CD8-positive, alpha-beta memory T cell (primary cell): ENCODE results near the gene PAEP. TPM values are rescaled to one million over a fixed set of nuclear protein-coding genes. Genes with fewer than 3 reads are reported as not detected.

Experiments used
- CTCF ChIA-PET: fragments of 350-600 bp; sonication (Branson Sonifier 250); formaldehyde crosslinking; loops from one replicate; lab custom pipeline; 2021; ENCODE audit warnings: antibody characterized with exemption; lab: Charles Lee
- POLR2A ChIA-PET: fragments of 350-600 bp; sonication (Branson Sonifier 250); formaldehyde crosslinking; loops from one replicate; lab custom pipeline; 2021; ENCODE audit warnings: antibody characterized with exemption; lab: Charles Lee
- DNase-seq, 5 donors: peaks; one replicate each; pipeline versions ENCODE4 v3.0.0 to v3.0.0-alpha.2; 2020 to 2022; ENCODE audit warnings: mixed read lengths in 1 of 5
- H3K27ac ChIP-seq: one replicate; pipeline ENCODE4 v1.7.0; 2013; ENCODE audit warnings: low read depth, mild to moderate bottlenecking, low read length, moderate library complexity
- H3K27me3 ChIP-seq: 2 replicates; pipeline ENCODE4 v1.7.0; 2013; ENCODE audit warnings: low read length, mild to moderate bottlenecking; ENCODE audit not compliant: insufficient read depth, poor library complexity, severe bottlenecking
- H3K36me3 ChIP-seq: 2 replicates; pipeline ENCODE4 v1.7.0; 2013; ENCODE audit warnings: mild to moderate bottlenecking, low read length, moderate library complexity; ENCODE audit not compliant: insufficient read depth
- H3K4me1 ChIP-seq: 2 replicates; pipeline ENCODE4 v1.7.0; 2013; ENCODE audit warnings: mild to moderate bottlenecking, low read length, moderate library complexity; ENCODE audit not compliant: insufficient read depth
- H3K4me3 ChIP-seq: 2 replicates; pipeline ENCODE4 v1.7.0; 2013; ENCODE audit warnings: mild to moderate bottlenecking, low read length
- H3K9me3 ChIP-seq: 2 replicates; pipeline ENCODE4 v1.7.0; 2013; ENCODE audit warnings: mild to moderate bottlenecking, low read length
- H3K27ac Mint-ChIP-seq, 8 donors: one replicate each; pipeline ENCODE4 v1.8.0; 2020 to 2021; ENCODE audit warnings: mixed read lengths in 8 of 8, mild to moderate bottlenecking in 6 of 8, inconsistent platforms in 3 of 8, moderate library complexity in 3 of 8
- H3K27me3 Mint-ChIP-seq, 2 donors: one replicate each; pipeline ENCODE4 v1.8.0; 2020 to 2021; ENCODE audit warnings: mixed read lengths in 2 of 2, mild to moderate bottlenecking in 1 of 2, moderate library complexity in 1 of 2
- H3K36me3 Mint-ChIP-seq, 3 donors: one replicate each; pipeline ENCODE4 v1.8.0; 2020 to 2021; ENCODE audit warnings: mixed read lengths in 3 of 3, inconsistent platforms in 1 of 3, mild to moderate bottlenecking in 1 of 3
- H3K4me1 Mint-ChIP-seq, 3 donors: one replicate each; pipeline ENCODE4 v1.8.0; 2020 to 2021; ENCODE audit warnings: mixed read lengths in 3 of 3, inconsistent platforms in 1 of 3, mild to moderate bottlenecking in 1 of 3
- H3K4me3 Mint-ChIP-seq, 7 donors: one replicate each; pipeline ENCODE4 v1.8.0; 2020 to 2021; ENCODE audit warnings: mixed read lengths in 7 of 7, mild to moderate bottlenecking in 6 of 7, moderate library complexity in 4 of 7, inconsistent platforms in 2 of 7
- H3K9me3 Mint-ChIP-seq, 5 donors: one replicate each; pipeline ENCODE4 v1.8.0; 2020 to 2022; ENCODE audit warnings: mixed read lengths in 5 of 5, mild to moderate bottlenecking in 3 of 5, moderate library complexity in 2 of 5, inconsistent platforms in 1 of 5
- polyA plus RNA-seq: library from polyadenylated mRNA; unstranded; fragments of 300-500 nt; fragmentation: Illumina TruSeq; gene quantifications from one replicate; pipeline ENCODE4 v1.2.3, GENCODE V29; 2021
- total RNA-seq, 2 experiments: library from RNA; stranded (reverse); gene quantifications; one replicate each; pipeline ENCODE4 v1.2.3, GENCODE V29; 2021

The PAEP gene
- total and polyA plus RNA-seq, 3 experiments from 2014 or later = not detected

- POLR2A ChIA-PET = no interaction called here
Measured at GRCh38 chr9:135592625-135593024, 31.1 kb downstream of the PAEP start.

GRCh38 chr9:135596211-135596610 is 34.7 kb downstream of the PAEP start:
- Mint-ChIP-seq H3K27me3 (peaks cover 13 to 26% of the 10 kb centered on the region in 2 donors), H3K9me3 (peaks cover 0 to 3% (median 0%) of the 10 kb centered on the region in 5 donors), H3K4me1 (no peaks in the 10 kb centered on the region), H3K27ac (no peak overlapping the region), H3K4me3 (no peak overlapping the region), H3K36me3 (no peaks in the 10 kb centered on the region)
- Histone ChIP-seq H3K27ac (no peak overlapping the region), H3K4me3 (no peak overlapping the region), H3K36me3 (no peaks in the 10 kb centered on the region), H3K4me1 (no peaks in the 10 kb centered on the region), H3K9me3 (no peaks in the 10 kb centered on the region), H3K27me3 (no peaks in the 10 kb centered on the region)
- no peak for DNase-seq
- ChIA-PET CTCF (no interaction called here), POLR2A (no interaction called here)

More at GRCh38 chr9:135592625-135593024, 31.1 kb downstream of the PAEP start:
- Mint-ChIP-seq H3K27me3 (peaks cover 11 to 21% of the 10 kb centered on the region in 2 donors), H3K27ac (no peak overlapping the region), H3K9me3 (peaks cover 0 to 3% (median 0%) of the 10 kb centered on the region in 5 donors), H3K4me1 (no peaks in the 10 kb centered on the region), H3K4me3 (no peak overlapping the region), H3K36me3 (no peaks in the 10 kb centered on the region)
- CTCF ChIA-PET = no interaction called here
- Histone ChIP-seq H3K9me3 (no peaks in the 10 kb centered on the region), H3K27ac (no peak overlapping the region), H3K36me3 (no peaks in the 10 kb centered on the region), H3K27me3 (no peaks in the 10 kb centered on the region), H3K4me1 (no peaks in the 10 kb centered on the region), H3K4me3 (no peak overlapping the region)
- peak in 1 of 5 donors; percentile 29 for DNase-seq

GRCh38 chr9:135600296-135600817 is 38.8 kb downstream of the PAEP start:
- Histone ChIP-seq H3K27ac (no peak overlapping the region), H3K4me3 (no peak overlapping the region), H3K27me3 (no peaks in the 10 kb centered on the region), H3K9me3 (no peaks in the 10 kb centered on the region), H3K4me1 (no peaks in the 10 kb centered on the region), H3K36me3 (no peaks in the 10 kb centered on the region)
- no peak for DNase-seq
- POLR2A ChIA-PET = interaction anchor here (0.6 kb wide), 1 partner anchor 40 kb away, joined by 3 read pairs; no protein-coding TSS in a partner anchor
- H3K27me3 Mint-ChIP-seq = peaks cover 21 to 33% of the 10 kb centered on the region in 2 donors
- no peaks in the 10 kb centered on the region for H3K36me3 Mint-ChIP-seq
- no peak overlapping the region for H3K4me3 Mint-ChIP-seq
- H3K4me1 Mint-ChIP-seq = no peaks in the 10 kb centered on the region
- H3K27ac Mint-ChIP-seq = no peak overlapping the region
- H3K9me3 Mint-ChIP-seq = no peaks in the 10 kb centered on the region
- CTCF ChIA-PET = interaction anchor here (1.2 kb wide), 1 partner anchor 17 kb away, joined by 3 read pairs; no protein-coding TSS in a partner anchor

GRCh38 chr9:135601988-135602387 is 40.4 kb downstream of the PAEP start:
- Mint-ChIP-seq H3K36me3 (no peaks in the 10 kb centered on the region), H3K4me1 (no peaks in the 10 kb centered on the region), H3K4me3 (no peak overlapping the region), H3K27ac (no peak overlapping the region), H3K27me3 (peaks cover 13 to 28% of the 10 kb centered on the region in 2 donors), H3K9me3 (no peaks in the 10 kb centered on the region)
- peak in 1 of 5 donors; percentile 21 for DNase-seq
- Histone ChIP-seq H3K4me1 (no peaks in the 10 kb centered on the region), H3K9me3 (no peaks in the 10 kb centered on the region), H3K4me3 (no peak overlapping the region), H3K27me3 (no peaks in the 10 kb centered on the region), H3K27ac (no peak overlapping the region), H3K36me3 (no peaks in the 10 kb centered on the region)
- POLR2A ChIA-PET = no interaction called here
- CTCF ChIA-PET = no interaction called here

GRCh38 chr9:135602789-135603481 is 41.4 kb downstream of the PAEP start:
- Histone ChIP-seq H3K36me3 (no peaks in the 10 kb centered on the region), H3K9me3 (no peaks in the 10 kb centered on the region), H3K27me3 (no peaks in the 10 kb centered on the region), H3K4me3 (no peak overlapping the region), H3K27ac (no peak overlapping the region), H3K4me1 (no peaks in the 10 kb centered on the region)
- Mint-ChIP-seq H3K27me3 (peaks cover 13 to 23% of the 10 kb centered on the region in 2 donors), H3K9me3 (no peaks in the 10 kb centered on the region), H3K36me3 (no peaks in the 10 kb centered on the region), H3K4me3 (no peak overlapping the region), H3K27ac (no peak overlapping the region), H3K4me1 (no peaks in the 10 kb centered on the region)
- ChIA-PET POLR2A (no interaction called here), CTCF (no interaction called here)
- peak; percentile 21 to 62 (median 36) for DNase-seq

DNA sequence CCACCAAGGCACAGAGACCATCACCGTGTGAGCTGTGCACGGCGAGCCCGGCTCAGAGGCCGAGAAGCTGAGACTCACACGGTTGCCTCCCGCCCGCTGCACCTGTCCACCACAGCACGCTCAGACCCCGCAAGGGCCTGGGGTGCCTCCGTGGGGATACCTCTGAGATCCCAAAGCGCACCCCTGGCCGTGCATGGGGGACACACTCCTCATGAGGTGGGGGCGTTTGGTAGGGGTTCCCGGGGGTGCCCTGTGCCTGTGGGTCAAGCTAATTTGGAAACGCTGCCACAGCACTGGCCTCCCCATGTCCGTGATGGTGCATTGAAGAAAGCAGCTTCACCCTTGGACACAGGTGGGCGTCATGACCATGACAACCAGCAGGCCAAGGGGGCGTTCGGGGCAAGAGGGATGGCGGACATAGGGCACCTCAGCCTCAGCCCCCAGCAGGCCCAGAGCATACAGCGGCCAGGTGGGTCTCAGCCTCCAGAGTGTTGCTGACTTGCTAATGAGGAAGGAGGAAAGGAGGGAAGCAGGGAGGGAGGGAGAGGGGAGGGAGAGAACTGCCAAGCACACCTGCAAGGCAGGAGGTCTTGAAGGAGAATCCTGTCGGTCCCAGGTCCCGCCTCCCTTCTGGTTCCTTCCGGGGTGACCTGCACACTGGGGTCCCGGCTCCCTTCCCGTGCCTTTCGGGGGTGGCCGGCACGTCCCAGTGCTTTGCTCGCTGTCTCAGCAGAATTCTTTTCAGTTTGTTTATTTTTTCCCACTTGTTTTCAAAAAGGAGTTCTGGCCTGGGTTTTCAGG is 43.1 kb downstream of the PAEP start:
- peaks cover 13 to 16% of the 10 kb centered on the region in 2 donors for H3K27me3 Mint-ChIP-seq
- no peak overlapping the region for H3K4me3 Mint-ChIP-seq
- DNase-seq = peak in 1 of 5 donors; percentile 42
- ChIA-PET CTCF (no interaction called here), POLR2A (no interaction called here)
- H3K4me1 Mint-ChIP-seq = no peaks in the 10 kb centered on the region
- H3K9me3 ChIP-seq = no peaks in the 10 kb centered on the region
- no peaks in the 10 kb centered on the region for H3K4me1 ChIP-seq
- no peaks in the 10 kb centered on the region for H3K9me3 Mint-ChIP-seq
- no peaks in the 10 kb centered on the region for H3K27me3 ChIP-seq
- no peaks in the 10 kb centered on the region for H3K36me3 Mint-ChIP-seq
- no peaks in the 10 kb centered on the region for H3K36me3 ChIP-seq
- H3K4me3 ChIP-seq = no peak overlapping the region
- H3K27ac Mint-ChIP-seq = no peak overlapping the region
- no peak overlapping the region for H3K27ac ChIP-seq

DNA sequence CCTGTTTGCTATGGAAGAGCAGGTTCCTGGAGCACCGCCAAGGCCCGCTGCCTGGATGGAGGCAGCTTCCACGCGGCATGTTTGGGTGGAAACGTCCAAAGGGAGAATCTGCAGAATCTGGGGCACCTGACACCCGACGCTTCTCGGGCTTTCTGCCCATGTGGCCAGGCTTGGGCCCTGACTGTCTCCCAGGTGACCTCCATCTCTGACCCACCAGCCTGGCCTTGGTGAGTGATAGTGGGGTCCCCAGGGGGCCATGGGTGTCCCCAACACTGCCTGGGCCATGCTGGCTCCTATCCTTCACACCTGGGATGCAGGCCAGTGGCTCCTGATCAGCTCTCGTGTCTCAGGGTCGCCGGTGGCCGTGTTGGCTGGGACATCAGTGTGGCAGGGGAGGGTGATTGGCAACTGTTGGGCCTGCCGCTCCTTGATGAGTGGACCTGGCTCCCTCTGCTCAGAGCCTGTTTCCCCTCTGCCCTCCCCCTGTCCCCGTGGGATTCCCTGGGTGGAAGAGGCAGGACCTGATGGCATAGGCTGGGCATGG is 43.8 kb downstream of the PAEP start:
- Mint-ChIP-seq H3K9me3 (peaks cover 0 to 2% (median 0%) of the 10 kb centered on the region in 5 donors), H3K27ac (no peak overlapping the region), H3K27me3 (peaks cover 13 to 15% of the 10 kb centered on the region in 2 donors), H3K4me3 (no peak overlapping the region), H3K4me1 (no peaks in the 10 kb centered on the region), H3K36me3 (no peaks in the 10 kb centered on the region)
- H3K4me3 ChIP-seq = no peak overlapping the region
- H3K27ac ChIP-seq = no peak overlapping the region
- no peaks in the 10 kb centered on the region for H3K9me3 ChIP-seq
- POLR2A ChIA-PET = no interaction called here
- no peaks in the 10 kb centered on the region for H3K36me3 ChIP-seq
- no peaks in the 10 kb centered on the region for H3K27me3 ChIP-seq
- peak in 1 of 5 donors; percentile 41 for DNase-seq
- H3K4me1 ChIP-seq = no peaks in the 10 kb centered on the region
- CTCF ChIA-PET = no interaction called here

DNA sequence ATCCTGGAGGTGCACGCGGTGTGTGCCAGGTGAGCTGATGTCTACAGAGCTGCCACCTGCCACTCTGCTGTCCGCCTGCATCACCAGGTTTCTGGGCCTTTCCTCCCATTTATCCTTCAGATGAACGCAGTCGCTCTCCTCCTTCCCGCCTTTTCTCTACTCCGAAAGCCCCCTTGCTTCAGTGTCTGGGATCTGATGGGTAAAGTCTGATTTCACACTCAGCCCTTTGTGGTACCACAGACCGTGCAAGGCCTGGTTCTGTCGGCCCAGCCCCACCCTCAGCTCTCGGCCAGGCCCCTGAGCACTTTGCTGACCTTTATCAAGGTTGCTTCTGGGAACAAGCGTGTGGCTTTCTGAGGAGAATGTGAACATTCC is 45.3 kb downstream of the PAEP start:
- ChIA-PET POLR2A (no interaction called here), CTCF (no interaction called here)
- Histone ChIP-seq H3K27me3 (no peaks in the 10 kb centered on the region), H3K4me1 (no peaks in the 10 kb centered on the region), H3K36me3 (no peaks in the 10 kb centered on the region), H3K4me3 (no peak overlapping the region), H3K27ac (no peak overlapping the region), H3K9me3 (no peaks in the 10 kb centered on the region)
- Mint-ChIP-seq H3K36me3 (no peaks in the 10 kb centered on the region), H3K4me3 (no peak overlapping the region), H3K27me3 (peaks cover 8 to 11% of the 10 kb centered on the region in 2 donors), H3K27ac (no peak overlapping the region), H3K9me3 (peaks cover 0 to 2% (median 0%) of the 10 kb centered on the region in 5 donors), H3K4me1 (no peaks in the 10 kb centered on the region)
- no peak for DNase-seq
